Measurements from ENCODE around the gene SLC12A5.

The SLC12A5 gene

GRCh38 chr20:46009816-46010215, 19.2 kb upstream of the SLC12A5 start:
- H3K9ac ChIP-seq (ENCODE audit: low read depth, low read length), result no peak overlapping the region
- no peaks in the 10 kb centered on the region for H3K36me3 ChIP-seq (ENCODE audit: insufficient read depth, low read depth, low read length)
- no peak overlapping the region for H3K27ac ChIP-seq (ENCODE audit: low read length)
- no peak overlapping the region for H3K4me3 ChIP-seq (ENCODE audit: low read length)
- no peaks in the 10 kb centered on the region for H3K9me3 ChIP-seq (ENCODE audit: insufficient read depth, low read depth, low read length)
- H3K4me1 ChIP-seq (ENCODE audit: insufficient read depth, low read length), result peaks cover 20% of the 10 kb centered on the region
- H3K27me3 ChIP-seq (ENCODE audit: insufficient read depth, low read length), result peaks cover 24% of the 10 kb centered on the region

DNA sequence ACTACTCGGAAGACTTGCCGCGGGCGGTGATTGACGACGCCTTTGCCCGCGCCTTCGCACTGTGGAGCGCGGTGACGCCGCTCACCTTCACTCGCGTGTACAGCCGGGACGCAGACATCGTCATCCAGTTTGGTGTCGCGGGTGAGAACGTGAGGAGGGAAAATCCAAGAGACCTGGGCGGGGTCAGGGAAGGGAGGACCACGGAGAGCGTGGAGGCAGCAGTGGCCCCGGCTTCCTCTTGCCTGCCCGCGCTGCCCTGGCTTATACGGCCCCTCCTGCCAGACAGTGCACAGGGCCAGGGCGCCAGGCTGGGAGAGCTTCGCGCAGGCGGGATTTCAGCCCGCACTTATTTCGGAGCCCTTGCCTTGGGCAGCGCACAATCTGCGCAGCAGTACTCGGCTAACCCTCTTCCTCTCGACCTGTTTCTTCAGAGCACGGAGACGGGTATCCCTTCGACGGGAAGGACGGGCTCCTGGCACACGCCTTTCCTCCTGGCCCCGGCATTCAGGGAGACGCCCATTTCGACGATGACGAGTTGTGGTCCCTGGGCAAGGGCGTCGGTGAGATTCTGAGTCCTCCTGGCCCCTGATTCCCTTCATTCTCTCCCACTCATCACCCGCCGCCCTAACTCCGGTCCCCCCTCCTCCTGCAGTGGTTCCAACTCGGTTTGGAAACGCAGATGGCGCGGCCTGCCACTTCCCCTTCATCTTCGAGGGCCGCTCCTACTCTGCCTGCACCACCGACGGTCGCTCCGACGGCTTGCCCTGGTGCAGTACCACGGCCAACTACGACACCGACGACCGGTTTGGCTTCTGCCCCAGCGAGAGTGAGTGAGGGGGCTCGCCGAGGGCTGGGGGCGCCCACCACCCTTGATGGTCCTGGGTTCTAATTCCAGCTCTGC, 18.3 kb upstream of the SLC12A5 start:
- no peak overlapping the region for H3K27ac ChIP-seq (ENCODE audit: low read length)
- H3K4me3 ChIP-seq (ENCODE audit: low read length), result no peak overlapping the region; the same call in 1 of the 2 replicates
- H3K4me1 ChIP-seq (ENCODE audit: insufficient read depth, low read length), result peaks cover 13% of the 10 kb centered on the region
- H3K9ac ChIP-seq (ENCODE audit: low read depth, low read length), result no peak overlapping the region
- H3K36me3 ChIP-seq (ENCODE audit: insufficient read depth, low read depth, low read length), result no peaks in the 10 kb centered on the region
- H3K27me3 ChIP-seq (ENCODE audit: insufficient read depth, low read length), result peaks cover 27% of the 10 kb centered on the region
- no peaks in the 10 kb centered on the region for H3K9me3 ChIP-seq (ENCODE audit: insufficient read depth, low read depth, low read length)

- Histone ChIP-seq H3K9ac (ENCODE audit: low read depth, low read length) (no peak overlapping the region), H3K4me1 (ENCODE audit: insufficient read depth, low read length) (peaks cover 13% of the 10 kb centered on the region), H3K27ac (ENCODE audit: low read length) (no peak overlapping the region), H3K27me3 (ENCODE audit: insufficient read depth, low read length) (peaks cover 27% of the 10 kb centered on the region), H3K4me3 (ENCODE audit: low read length) (peak overlapping the region; percentile 47; the same call in 1 of the 2 replicates), H3K9me3 (ENCODE audit: insufficient read depth, low read depth, low read length) (no peaks in the 10 kb centered on the region), H3K36me3 (ENCODE audit: insufficient read depth, low read depth, low read length) (no peaks in the 10 kb centered on the region)
These were observed 17.2 kb upstream of the SLC12A5 start for GRCh38 chr20:46011631-46012482.

GRCh38 chr20:46012921-46013320, 16.1 kb upstream of the SLC12A5 start:
- peaks cover 13% of the 10 kb centered on the region for H3K4me1 ChIP-seq (ENCODE audit: insufficient read depth, low read length)
- no peaks in the 10 kb centered on the region for H3K9me3 ChIP-seq (ENCODE audit: insufficient read depth, low read depth, low read length)
- no peak overlapping the region for H3K4me3 ChIP-seq (ENCODE audit: low read length)
- no peak overlapping the region for H3K9ac ChIP-seq (ENCODE audit: low read depth, low read length)
- H3K27ac ChIP-seq (ENCODE audit: low read length), result no peak overlapping the region
- peaks cover 27% of the 10 kb centered on the region for H3K27me3 ChIP-seq (ENCODE audit: insufficient read depth, low read length)
- no peaks in the 10 kb centered on the region for H3K36me3 ChIP-seq (ENCODE audit: insufficient read depth, low read depth, low read length)

- H3K36me3 ChIP-seq (ENCODE audit: insufficient read depth, low read depth, low read length), result no peaks in the 10 kb centered on the region
- H3K27me3 ChIP-seq (ENCODE audit: insufficient read depth, low read length), result peaks cover 27% of the 10 kb centered on the region
- no peaks in the 10 kb centered on the region for H3K9me3 ChIP-seq (ENCODE audit: insufficient read depth, low read depth, low read length)
- no peak overlapping the region for H3K27ac ChIP-seq (ENCODE audit: low read length)
- H3K4me3 ChIP-seq (ENCODE audit: low read length), result peak overlapping the region; percentile 71; the same call in 1 of the 2 replicates
- peaks cover 9% of the 10 kb centered on the region; the same call in 1 of the 2 replicates for H3K4me1 ChIP-seq (ENCODE audit: insufficient read depth, low read length)
- peak overlapping the region; percentile 45; the same call in 1 of the 2 replicates for H3K9ac ChIP-seq (ENCODE audit: low read depth, low read length)
These were observed 15.6 kb upstream of the SLC12A5 start for GRCh38 chr20:46013322-46013828.

DNA sequence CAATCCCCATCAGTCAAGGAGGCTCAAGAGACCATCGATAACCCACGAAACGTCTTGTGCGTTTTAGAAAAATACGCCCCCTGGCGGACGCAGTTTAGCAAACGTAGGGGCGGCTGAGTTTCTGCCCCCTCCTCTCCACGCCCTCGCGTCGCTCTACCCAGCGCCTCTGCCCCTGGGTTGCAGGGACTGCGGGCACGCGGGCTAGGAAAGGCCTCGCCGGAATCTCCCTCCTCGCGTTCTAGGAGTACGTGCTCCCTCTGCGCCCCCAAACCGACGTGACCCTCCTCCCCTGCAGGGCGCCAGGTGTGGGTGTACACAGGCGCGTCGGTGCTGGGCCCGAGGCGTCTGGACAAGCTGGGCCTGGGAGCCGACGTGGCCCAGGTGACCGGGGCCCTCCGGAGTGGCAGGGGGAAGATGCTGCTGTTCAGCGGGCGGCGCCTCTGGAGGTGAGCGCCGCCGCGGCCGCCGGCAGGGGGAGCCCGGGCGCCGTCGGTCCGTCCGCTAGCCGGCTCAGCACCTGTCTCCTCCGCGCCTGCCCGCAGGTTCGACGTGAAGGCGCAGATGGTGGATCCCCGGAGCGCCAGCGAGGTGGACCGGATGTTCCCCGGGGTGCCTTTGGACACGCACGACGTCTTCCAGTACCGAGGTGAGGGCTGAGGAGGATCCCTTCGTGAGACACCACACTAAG, 15.0 kb upstream of the SLC12A5 start:
- H3K9me3 ChIP-seq (ENCODE audit: insufficient read depth, low read depth, low read length), result no peaks in the 10 kb centered on the region

GRCh38 chr20:46014517-46015396, 14.3 kb upstream of the SLC12A5 start:
- H3K9me3 ChIP-seq (ENCODE audit: insufficient read depth, low read depth, low read length), result no peaks in the 10 kb centered on the region
- H3K4me1 ChIP-seq (ENCODE audit: insufficient read depth, low read length), result no peaks in the 10 kb centered on the region
- no peaks in the 10 kb centered on the region for H3K36me3 ChIP-seq (ENCODE audit: insufficient read depth, low read depth, low read length)
- H3K9ac ChIP-seq (ENCODE audit: low read depth, low read length), result no peak overlapping the region
- H3K4me3 ChIP-seq (ENCODE audit: low read length), result peak overlapping the region; percentile 71; the same call in 1 of the 2 replicates
- H3K27ac ChIP-seq (ENCODE audit: low read length), result no peak overlapping the region
- H3K27me3 ChIP-seq (ENCODE audit: insufficient read depth, low read length), result peaks cover 27% of the 10 kb centered on the region

More for the DNA sequence above, 15.0 kb upstream of the SLC12A5 start:
- peaks cover 27% of the 10 kb centered on the region for H3K27me3 ChIP-seq (ENCODE audit: insufficient read depth, low read length)
- H3K4me1 ChIP-seq (ENCODE audit: insufficient read depth, low read length), result peaks cover 3% of the 10 kb centered on the region; the same call in 1 of the 2 replicates
- no peaks in the 10 kb centered on the region for H3K36me3 ChIP-seq (ENCODE audit: insufficient read depth, low read depth, low read length)
- peak overlapping the region; percentile 45; the same call in 1 of the 2 replicates for H3K9ac ChIP-seq (ENCODE audit: low read depth, low read length)
- H3K4me3 ChIP-seq (ENCODE audit: low read length), result peak overlapping the region; percentile 71; the same call in 1 of the 2 replicates
- H3K27ac ChIP-seq (ENCODE audit: low read length), result no peak overlapping the region

- peaks cover 31% of the 10 kb centered on the region for H3K27me3 ChIP-seq (ENCODE audit: insufficient read depth, low read length)
These were observed 11.7 kb upstream of the SLC12A5 start for GRCh38 chr20:46017272-46017671.

DNA sequence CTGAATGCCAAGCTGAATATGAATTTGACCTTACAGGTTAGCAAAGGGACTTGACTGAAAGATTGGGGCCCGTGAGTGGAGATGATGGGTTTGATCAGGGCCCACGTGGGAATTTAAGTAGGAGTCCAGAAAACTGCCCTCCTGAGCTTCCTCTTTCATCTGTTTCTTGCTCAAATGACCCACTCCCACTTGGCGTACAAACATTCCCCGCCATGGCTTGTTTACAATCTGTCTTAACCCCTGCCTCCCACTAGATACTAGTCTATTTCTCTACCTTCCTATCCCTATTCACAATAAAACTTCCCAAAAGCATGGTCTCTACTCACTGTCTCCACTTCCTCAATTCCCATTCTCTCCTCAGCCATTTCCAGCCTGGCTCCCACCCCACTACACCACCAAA, 10.9 kb upstream of the SLC12A5 start:
- Histone ChIP-seq H3K9me3 (ENCODE audit: insufficient read depth, low read depth, low read length) (no peaks in the 10 kb centered on the region), H3K36me3 (ENCODE audit: insufficient read depth, low read depth, low read length) (no peaks in the 10 kb centered on the region), H3K27me3 (ENCODE audit: insufficient read depth, low read length) (peaks cover 25% of the 10 kb centered on the region), H3K4me1 (ENCODE audit: insufficient read depth, low read length) (peaks cover 4% of the 10 kb centered on the region; the same call in 1 of the 2 replicates), H3K9ac (ENCODE audit: low read depth, low read length) (no peak overlapping the region), H3K27ac (ENCODE audit: low read length) (no peak overlapping the region), H3K4me3 (ENCODE audit: low read length) (no peak overlapping the region)

More at GRCh38 chr20:46017272-46017671, 11.7 kb upstream of the SLC12A5 start:
- Histone ChIP-seq H3K4me1 (ENCODE audit: insufficient read depth, low read length) (peaks cover 4% of the 10 kb centered on the region; the same call in 1 of the 2 replicates), H3K4me3 (ENCODE audit: low read length) (no peak overlapping the region), H3K27ac (ENCODE audit: low read length) (no peak overlapping the region), H3K9ac (ENCODE audit: low read depth, low read length) (no peak overlapping the region), H3K9me3 (ENCODE audit: insufficient read depth, low read depth, low read length) (no peaks in the 10 kb centered on the region), H3K36me3 (ENCODE audit: insufficient read depth, low read depth, low read length) (no peaks in the 10 kb centered on the region)

DNA sequence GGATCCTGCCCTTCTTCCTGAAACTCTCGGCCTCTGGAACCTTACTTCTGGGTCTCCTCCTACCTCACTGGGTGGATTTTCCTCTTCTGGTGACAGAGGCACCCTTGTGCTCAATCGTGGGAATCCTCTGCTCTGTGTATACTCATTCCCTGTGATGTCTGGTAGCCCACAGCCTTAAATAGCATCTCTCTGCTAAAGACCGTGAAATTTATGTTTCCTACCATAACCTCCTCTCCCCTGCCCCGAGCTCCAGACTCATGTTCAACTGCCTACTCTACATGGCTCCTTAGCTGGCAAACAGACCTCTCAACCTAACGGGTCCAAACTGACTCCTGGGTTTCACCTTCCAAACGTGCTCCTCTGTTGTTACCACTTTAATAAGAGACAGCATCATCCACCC, 10.4 kb upstream of the SLC12A5 start:
- Histone ChIP-seq H3K9me3 (ENCODE audit: insufficient read depth, low read depth, low read length) (no peaks in the 10 kb centered on the region), H3K27me3 (ENCODE audit: insufficient read depth, low read length) (peaks cover 25% of the 10 kb centered on the region), H3K4me1 (ENCODE audit: insufficient read depth, low read length) (peaks cover 4% of the 10 kb centered on the region; the same call in 1 of the 2 replicates), H3K27ac (ENCODE audit: low read length) (no peak overlapping the region), H3K36me3 (ENCODE audit: insufficient read depth, low read depth, low read length) (no peaks in the 10 kb centered on the region), H3K9ac (ENCODE audit: low read depth, low read length) (no peak overlapping the region), H3K4me3 (ENCODE audit: low read length) (no peak overlapping the region)

Measured in iPS-20b (cell line).